Testis (tissue), 2 donors: Measurements from ENCODE around the gene PRPF38B.

Experiments
- POLR2A ChIP-seq: fragments of 450-650 bp; IDR thresholded peaks from one replicate; pipeline ENCODE4 v1.6.1; 2017; ENCODE audit warnings: antibody characterized with exemption, mild to moderate bottlenecking, moderate library complexity
- TF ChIP-seq, protein P1 (sequence below), 3 experiments: fragments of 450-650 bp in 2 of 3; fragments of 200-600 bp in 1 of 3; sonication (generic) in 1 of 3; IDR thresholded peaks; one replicate each; pipeline ENCODE4 v1.5.1; 2016 to 2019; ENCODE audit warnings: antibody characterized with exemption in 3 of 3, mild to moderate bottlenecking in 2 of 3, moderate library complexity in 1 of 3

DNA sequence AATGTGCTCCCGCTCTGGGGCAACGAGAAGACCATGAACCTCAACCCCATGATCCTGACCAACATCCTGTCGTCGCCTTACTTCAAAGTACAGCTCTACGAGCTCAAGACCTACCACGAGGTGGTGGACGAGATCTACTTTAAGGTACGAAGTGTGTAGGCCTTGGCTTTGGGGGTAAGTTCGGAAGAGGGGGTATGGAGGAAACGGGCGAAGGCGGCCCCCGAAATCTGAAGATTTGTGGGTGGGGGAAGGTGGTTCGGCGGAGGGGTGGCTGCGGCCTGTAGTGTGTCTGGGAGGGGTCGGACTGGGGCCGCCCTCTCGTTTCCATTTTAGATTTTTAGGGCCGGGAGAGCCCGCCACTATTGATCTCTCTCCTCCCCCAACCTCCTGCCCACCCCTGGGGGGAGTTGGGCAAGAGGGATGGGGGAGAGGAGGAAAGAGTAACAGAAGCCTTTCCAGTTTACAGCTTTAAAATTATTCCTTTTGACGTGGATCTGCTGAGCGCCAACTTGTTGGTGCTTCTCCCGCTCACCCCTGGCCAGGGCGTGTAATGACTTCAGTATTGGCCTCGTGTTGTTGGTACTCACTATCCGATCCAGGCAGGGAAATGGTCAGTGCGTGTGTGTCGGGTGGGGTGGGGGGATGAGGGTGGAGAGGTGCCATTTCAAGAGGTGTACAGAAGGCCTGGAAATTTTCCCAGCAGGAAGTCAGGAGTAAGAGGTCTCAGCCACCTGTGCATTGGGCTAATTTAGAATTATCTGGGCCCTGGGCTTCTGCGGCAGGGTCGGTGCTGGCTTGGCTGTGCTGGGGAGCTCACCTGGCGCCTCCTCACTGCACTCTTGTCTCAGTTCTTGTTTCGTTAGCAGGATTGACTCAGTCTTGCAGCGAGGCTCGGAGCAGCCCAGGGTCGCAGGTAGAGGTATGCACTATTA lies 880 bp downstream of the PRPF38B start:
- TF ChIP-seq, protein P1, sequence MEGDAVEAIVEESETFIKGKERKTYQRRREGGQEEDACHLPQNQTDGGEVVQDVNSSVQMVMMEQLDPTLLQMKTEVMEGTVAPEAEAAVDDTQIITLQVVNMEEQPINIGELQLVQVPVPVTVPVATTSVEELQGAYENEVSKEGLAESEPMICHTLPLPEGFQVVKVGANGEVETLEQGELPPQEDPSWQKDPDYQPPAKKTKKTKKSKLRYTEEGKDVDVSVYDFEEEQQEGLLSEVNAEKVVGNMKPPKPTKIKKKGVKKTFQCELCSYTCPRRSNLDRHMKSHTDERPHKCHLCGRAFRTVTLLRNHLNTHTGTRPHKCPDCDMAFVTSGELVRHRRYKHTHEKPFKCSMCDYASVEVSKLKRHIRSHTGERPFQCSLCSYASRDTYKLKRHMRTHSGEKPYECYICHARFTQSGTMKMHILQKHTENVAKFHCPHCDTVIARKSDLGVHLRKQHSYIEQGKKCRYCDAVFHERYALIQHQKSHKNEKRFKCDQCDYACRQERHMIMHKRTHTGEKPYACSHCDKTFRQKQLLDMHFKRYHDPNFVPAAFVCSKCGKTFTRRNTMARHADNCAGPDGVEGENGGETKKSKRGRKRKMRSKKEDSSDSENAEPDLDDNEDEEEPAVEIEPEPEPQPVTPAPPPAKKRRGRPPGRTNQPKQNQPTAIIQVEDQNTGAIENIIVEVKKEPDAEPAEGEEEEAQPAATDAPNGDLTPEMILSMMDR (IDR thresholded peaks at IDR 0.05): no peak
- TF ChIP-seq POLR2A: no peak
